Neural cell (in vitro differentiated cells): ENCODE measurements around the gene ADAMTS10. TPM values are rescaled to one million over a fixed set of nuclear protein-coding genes. Genes with fewer than 3 reads are reported as not detected.

Source experiments
- H2AFZ ChIP-seq: fragments of 200-600, 300-800 bp; sonication (generic), shearing (Covaris generic); 2 replicates; pipeline ENCODE4 v1.6.0; 2014; ENCODE audit warnings: low read depth, mild to moderate bottlenecking, antibody characterized with exemption, low read length, moderate library complexity
- H3F3A ChIP-seq: fragments of 200-600 bp; shearing (Covaris generic); 2 replicates; pipeline ENCODE4 v1.6.1; 2016; ENCODE audit warnings: mild to moderate bottlenecking, moderate library complexity, mixed read lengths, antibody characterized with exemption, low read length; ENCODE audit not compliant: insufficient read depth, poor library complexity, severe bottlenecking
- H3K27ac ChIP-seq: fragments of 200-600, 300-800 bp; sonication (generic), shearing (Covaris generic); 2 replicates; pipeline ENCODE4 v1.5.1; 2014; ENCODE audit warnings: mild to moderate bottlenecking, low read length, moderate library complexity
- H3K27me3 ChIP-seq: fragments of 300-800, 200-600 bp; sonication (generic), shearing (Covaris generic); 2 replicates; pipeline ENCODE4 v1.6.0; 2014; ENCODE audit warnings: mild to moderate bottlenecking, low read depth, low read length, moderate library complexity; ENCODE audit not compliant: insufficient read depth
- H3K36me3 ChIP-seq: fragments of 300-800, 200-600 bp; sonication (generic), shearing (Covaris generic); 2 replicates; pipeline ENCODE4 v1.5.1; 2014; ENCODE audit warnings: mild to moderate bottlenecking, antibody characterized with exemption, low read length, moderate library complexity; ENCODE audit not compliant: insufficient read depth
- H3K4me2 ChIP-seq: fragments of 300-800, 200-600 bp; sonication (generic), shearing (Covaris generic); 2 replicates; pipeline ENCODE4 v1.6.0; 2014; ENCODE audit warnings: mild to moderate bottlenecking, low read length
- H3K4me3 ChIP-seq: fragments of 300-800, 200-600 bp; sonication (generic), shearing (Covaris generic); 2 replicates; pipeline ENCODE4 v1.5.1; 2014; ENCODE audit warnings: mild to moderate bottlenecking, low read length, moderate library complexity
- H3K79me2 ChIP-seq: fragments of 200-600 bp; shearing (Covaris generic); replicated peaks from 2 replicates; pipeline ENCODE4 v1.6.0; 2014; ENCODE audit warnings: mild to moderate bottlenecking, low read length, moderate library complexity; ENCODE audit not compliant: insufficient read depth
- H3K9ac ChIP-seq: fragments of 300-800, 200-600 bp; sonication (generic), shearing (Covaris generic); 2 replicates; pipeline ENCODE4 v1.6.1; 2016; ENCODE audit warnings: mild to moderate bottlenecking, low read length, mixed read lengths
- H3K9me2 ChIP-seq: fragments of 200-600 bp; shearing (Covaris generic); 2 replicates; pipeline ENCODE4 v1.6.1; 2016; ENCODE audit warnings: mild to moderate bottlenecking, low read length, mixed read lengths; ENCODE audit not compliant: insufficient read depth
- H3K9me3 ChIP-seq: fragments of 200-600, 300-800 bp; sonication (generic), shearing (Covaris generic); 2 replicates; pipeline ENCODE4 v1.6.1; 2016; ENCODE audit warnings: mild to moderate bottlenecking, mixed run types, low read length, moderate library complexity, mixed read lengths
- H4K20me1 ChIP-seq: fragments of 200-600 bp; shearing (Covaris generic); 2 replicates; pipeline ENCODE4 v1.6.1; 2016; ENCODE audit warnings: mild to moderate bottlenecking, mixed run types; ENCODE audit not compliant: insufficient read depth
- EP300 ChIP-seq: fragments of 450-650 bp; conservative IDR thresholded peaks from 2 replicates; pipeline ENCODE4 v1.6.1; 2014; ENCODE audit warnings: antibody characterized with exemption, mild to moderate bottlenecking, moderate library complexity; ENCODE audit not compliant: poor library complexity, severe bottlenecking
- EZH2 ChIP-seq: fragments of 200-600, 300-800 bp; shearing (Covaris generic), sonication (generic); IDR thresholded peaks from 2 replicates; pipeline ENCODE4 v1.6.1; 2014; ENCODE audit warnings: antibody characterized with exemption, low read length, borderline replicate concordance, mild to moderate bottlenecking; ENCODE audit not compliant: insufficient read depth, poor library complexity, severe bottlenecking
- MXI1 ChIP-seq: fragments of 450-650 bp; conservative IDR thresholded peaks from 2 replicates; pipeline ENCODE4 v1.6.1; 2014; ENCODE audit warnings: antibody characterized with exemption, mild to moderate bottlenecking; ENCODE audit not compliant: poor library complexity, severe bottlenecking
- POLR2AphosphoS5 ChIP-seq: IDR thresholded peaks from 2 replicates; pipeline ENCODE4 v1.6.1; 2012
- RAD21 ChIP-seq: fragments of 450-650 bp; conservative IDR thresholded peaks from 2 replicates; pipeline ENCODE4 v1.6.1; 2014; ENCODE audit warnings: antibody characterized with exemption, mild to moderate bottlenecking, moderate library complexity
- SMC3 ChIP-seq: fragments of 450-650 bp; conservative IDR thresholded peaks from 2 replicates; pipeline ENCODE4 v1.6.1; 2014; ENCODE audit warnings: antibody characterized with exemption, mild to moderate bottlenecking, moderate library complexity; ENCODE audit not compliant: poor library complexity
- TAF1 ChIP-seq: IDR thresholded peaks from 2 replicates; pipeline ENCODE4 v1.6.1; 2012; ENCODE audit warnings: low read depth
- polyA plus RNA-seq: library from polyadenylated mRNA; depleted of rRNA; stranded (reverse); fragments of >200 nt; gene quantifications from 2 replicates; pipeline ENCODE4 v1.2.3, GENCODE V29; 2014
- TF ChIP-seq, protein P1 (sequence below): fragments of 450-650 bp; IDR thresholded peaks from 2 replicates; pipeline ENCODE4 v1.5.1; 2014; ENCODE audit warnings: antibody characterized with exemption, mild to moderate bottlenecking, moderate library complexity; ENCODE audit not compliant: poor library complexity, severe bottlenecking
- TF ChIP-seq, protein P2 (sequence below): IDR thresholded peaks from 2 replicates; pipeline ENCODE4 v1.6.1; 2012; ENCODE audit warnings: borderline replicate concordance

Gene ADAMTS10
- polyA plus RNA-seq, 1 donor from 2014 or later, result 99.4 TPM

DNA sequence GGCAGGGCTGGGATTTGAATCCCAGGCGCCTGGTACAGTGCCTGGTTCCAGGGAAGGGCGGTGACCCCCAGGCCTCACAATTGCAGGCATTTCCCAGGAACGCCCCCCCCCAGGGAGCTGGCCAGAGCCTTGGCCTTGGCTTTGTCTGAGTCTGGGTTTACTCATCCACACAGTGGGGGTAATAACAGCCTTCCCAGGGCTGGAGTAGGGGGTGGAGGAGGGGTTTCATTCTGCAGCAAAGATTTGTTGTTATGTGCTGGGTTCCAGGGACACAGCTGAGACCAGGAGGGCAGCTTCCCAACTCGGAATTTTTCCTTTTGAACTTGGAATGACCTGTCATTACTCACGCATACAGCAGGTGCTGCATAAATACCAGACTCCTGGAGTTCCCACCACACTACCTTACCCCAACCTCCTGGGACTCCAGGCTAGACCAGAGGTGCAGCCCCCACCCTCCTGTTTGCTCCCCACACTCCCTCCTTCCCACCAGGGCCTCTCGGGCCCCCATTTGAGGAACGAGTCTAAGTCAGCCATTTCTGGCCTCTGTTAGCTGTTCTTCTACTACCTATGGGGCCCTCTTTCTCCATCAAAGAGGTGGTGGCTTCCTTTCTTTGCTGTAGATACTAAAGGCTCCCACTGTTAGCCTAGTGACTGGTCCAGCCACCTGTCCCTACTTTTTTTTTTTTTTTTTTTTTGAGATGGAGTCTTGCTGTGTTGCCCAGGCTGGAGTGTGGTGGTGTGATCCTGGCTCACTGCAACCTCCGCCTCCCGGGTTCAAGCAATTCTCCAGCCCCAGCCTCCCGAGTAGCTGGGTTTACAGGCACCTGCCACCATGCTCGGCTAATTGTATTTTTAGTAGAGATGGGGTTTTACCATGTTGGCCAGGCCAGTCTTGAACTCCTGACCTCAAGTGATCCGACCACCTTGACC, 1.6 kb upstream of the ADAMTS10 start:
- no peak overlapping the region for H3K27ac ChIP-seq
- no peaks in the 10 kb centered on the region for H3K27me3 ChIP-seq

DNA sequence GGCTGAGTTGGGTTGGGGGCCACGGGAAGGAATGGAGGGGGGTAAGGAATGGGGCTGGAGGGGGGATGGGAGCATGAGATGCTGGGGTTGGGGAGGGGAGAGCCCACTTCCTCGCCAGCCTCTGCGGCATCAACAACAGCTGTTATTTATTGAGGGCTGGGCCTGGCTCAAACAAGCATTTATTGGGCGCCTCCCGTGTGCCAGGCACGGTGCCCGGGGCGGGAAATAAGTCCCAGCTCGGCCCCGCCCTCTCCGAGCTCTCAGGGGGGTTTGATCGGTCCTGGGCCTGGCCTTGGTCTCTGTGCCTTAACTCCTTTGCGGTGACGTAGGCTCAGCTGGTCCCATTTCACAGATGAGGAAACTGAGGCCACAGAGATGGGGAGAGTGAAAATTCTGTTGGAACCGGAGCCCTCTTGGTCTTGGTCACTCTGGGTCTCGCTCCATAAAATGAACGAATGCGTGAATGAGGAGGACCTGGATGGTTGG, 919 bp upstream of the ADAMTS10 start:
- no peak overlapping the region for H3K4me2 ChIP-seq
- no peak for TF ChIP-seq POLR2AphosphoS5
- no peak for TF ChIP-seq RAD21
- no peak for TF ChIP-seq EZH2
- TF ChIP-seq MXI1, result no peak
- TF ChIP-seq, protein P1, sequence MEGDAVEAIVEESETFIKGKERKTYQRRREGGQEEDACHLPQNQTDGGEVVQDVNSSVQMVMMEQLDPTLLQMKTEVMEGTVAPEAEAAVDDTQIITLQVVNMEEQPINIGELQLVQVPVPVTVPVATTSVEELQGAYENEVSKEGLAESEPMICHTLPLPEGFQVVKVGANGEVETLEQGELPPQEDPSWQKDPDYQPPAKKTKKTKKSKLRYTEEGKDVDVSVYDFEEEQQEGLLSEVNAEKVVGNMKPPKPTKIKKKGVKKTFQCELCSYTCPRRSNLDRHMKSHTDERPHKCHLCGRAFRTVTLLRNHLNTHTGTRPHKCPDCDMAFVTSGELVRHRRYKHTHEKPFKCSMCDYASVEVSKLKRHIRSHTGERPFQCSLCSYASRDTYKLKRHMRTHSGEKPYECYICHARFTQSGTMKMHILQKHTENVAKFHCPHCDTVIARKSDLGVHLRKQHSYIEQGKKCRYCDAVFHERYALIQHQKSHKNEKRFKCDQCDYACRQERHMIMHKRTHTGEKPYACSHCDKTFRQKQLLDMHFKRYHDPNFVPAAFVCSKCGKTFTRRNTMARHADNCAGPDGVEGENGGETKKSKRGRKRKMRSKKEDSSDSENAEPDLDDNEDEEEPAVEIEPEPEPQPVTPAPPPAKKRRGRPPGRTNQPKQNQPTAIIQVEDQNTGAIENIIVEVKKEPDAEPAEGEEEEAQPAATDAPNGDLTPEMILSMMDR, result no peak
- TF ChIP-seq, protein P2, sequence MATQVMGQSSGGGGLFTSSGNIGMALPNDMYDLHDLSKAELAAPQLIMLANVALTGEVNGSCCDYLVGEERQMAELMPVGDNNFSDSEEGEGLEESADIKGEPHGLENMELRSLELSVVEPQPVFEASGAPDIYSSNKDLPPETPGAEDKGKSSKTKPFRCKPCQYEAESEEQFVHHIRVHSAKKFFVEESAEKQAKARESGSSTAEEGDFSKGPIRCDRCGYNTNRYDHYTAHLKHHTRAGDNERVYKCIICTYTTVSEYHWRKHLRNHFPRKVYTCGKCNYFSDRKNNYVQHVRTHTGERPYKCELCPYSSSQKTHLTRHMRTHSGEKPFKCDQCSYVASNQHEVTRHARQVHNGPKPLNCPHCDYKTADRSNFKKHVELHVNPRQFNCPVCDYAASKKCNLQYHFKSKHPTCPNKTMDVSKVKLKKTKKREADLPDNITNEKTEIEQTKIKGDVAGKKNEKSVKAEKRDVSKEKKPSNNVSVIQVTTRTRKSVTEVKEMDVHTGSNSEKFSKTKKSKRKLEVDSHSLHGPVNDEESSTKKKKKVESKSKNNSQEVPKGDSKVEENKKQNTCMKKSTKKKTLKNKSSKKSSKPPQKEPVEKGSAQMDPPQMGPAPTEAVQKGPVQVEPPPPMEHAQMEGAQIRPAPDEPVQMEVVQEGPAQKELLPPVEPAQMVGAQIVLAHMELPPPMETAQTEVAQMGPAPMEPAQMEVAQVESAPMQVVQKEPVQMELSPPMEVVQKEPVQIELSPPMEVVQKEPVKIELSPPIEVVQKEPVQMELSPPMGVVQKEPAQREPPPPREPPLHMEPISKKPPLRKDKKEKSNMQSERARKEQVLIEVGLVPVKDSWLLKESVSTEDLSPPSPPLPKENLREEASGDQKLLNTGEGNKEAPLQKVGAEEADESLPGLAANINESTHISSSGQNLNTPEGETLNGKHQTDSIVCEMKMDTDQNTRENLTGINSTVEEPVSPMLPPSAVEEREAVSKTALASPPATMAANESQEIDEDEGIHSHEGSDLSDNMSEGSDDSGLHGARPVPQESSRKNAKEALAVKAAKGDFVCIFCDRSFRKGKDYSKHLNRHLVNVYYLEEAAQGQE, result no peak
- TF ChIP-seq TAF1, result no peak
- no peak for TF ChIP-seq EP300

More for the DNA sequence above, 1.6 kb upstream of the ADAMTS10 start:
- H3K4me2 ChIP-seq, result no peak overlapping the region
- TF ChIP-seq SMC3 (no peak), POLR2AphosphoS5 (no peak), EP300 (no peak), EZH2 (no peak), MXI1 (no peak), TAF1 (no peak), RAD21 (no peak)
- TF ChIP-seq, protein P2, result no peak
- TF ChIP-seq, protein P1, result no peak
- H3K9me3 ChIP-seq, result no peaks in the 10 kb centered on the region
- peaks cover 9% of the 10 kb centered on the region for H3K79me2 ChIP-seq
- H3K9me2 ChIP-seq, result no peaks in the 10 kb centered on the region
- no peaks in the 10 kb centered on the region for H4K20me1 ChIP-seq
- H3K4me3 ChIP-seq, result no peak overlapping the region
- no peak overlapping the region for H3K9ac ChIP-seq
- H3F3A ChIP-seq, result no peaks in the 10 kb centered on the region
- no peaks in the 10 kb centered on the region for H3K36me3 ChIP-seq
- no peak overlapping the region for H2AFZ ChIP-seq

More for the DNA sequence above, 919 bp upstream of the ADAMTS10 start:
- Histone ChIP-seq H3K9me2 (no peaks in the 10 kb centered on the region), H2AFZ (no peak overlapping the region), H3K36me3 (no peaks in the 10 kb centered on the region), H3K9me3 (no peaks in the 10 kb centered on the region), H3K79me2 (peaks cover 9% of the 10 kb centered on the region), H3K27ac (no peak overlapping the region), H3K4me3 (no peak overlapping the region), H3K27me3 (no peaks in the 10 kb centered on the region), H4K20me1 (no peaks in the 10 kb centered on the region), H3K9ac (no peak overlapping the region), H3F3A (no peaks in the 10 kb centered on the region)
